Stimulated activated CD4-positive, alpha-beta T cell treated with anti-CD3 and anti-CD28 coated beads, Interleukin-2, amount 100 ng/mL, for 4 hours (primary cell): Measurements from ENCODE around the gene KCNQ4.

ENCODE experiments used
- DNase-seq: peaks from one replicate; pipeline ENCODE4 v3.0.0-alpha.2; 2020; ENCODE audit warnings: low read depth

Gene KCNQ4

GRCh38 chr1:40777224-40777970, 6.2 kb upstream of the KCNQ4 start:
- no peak for DNase-seq

DNA sequence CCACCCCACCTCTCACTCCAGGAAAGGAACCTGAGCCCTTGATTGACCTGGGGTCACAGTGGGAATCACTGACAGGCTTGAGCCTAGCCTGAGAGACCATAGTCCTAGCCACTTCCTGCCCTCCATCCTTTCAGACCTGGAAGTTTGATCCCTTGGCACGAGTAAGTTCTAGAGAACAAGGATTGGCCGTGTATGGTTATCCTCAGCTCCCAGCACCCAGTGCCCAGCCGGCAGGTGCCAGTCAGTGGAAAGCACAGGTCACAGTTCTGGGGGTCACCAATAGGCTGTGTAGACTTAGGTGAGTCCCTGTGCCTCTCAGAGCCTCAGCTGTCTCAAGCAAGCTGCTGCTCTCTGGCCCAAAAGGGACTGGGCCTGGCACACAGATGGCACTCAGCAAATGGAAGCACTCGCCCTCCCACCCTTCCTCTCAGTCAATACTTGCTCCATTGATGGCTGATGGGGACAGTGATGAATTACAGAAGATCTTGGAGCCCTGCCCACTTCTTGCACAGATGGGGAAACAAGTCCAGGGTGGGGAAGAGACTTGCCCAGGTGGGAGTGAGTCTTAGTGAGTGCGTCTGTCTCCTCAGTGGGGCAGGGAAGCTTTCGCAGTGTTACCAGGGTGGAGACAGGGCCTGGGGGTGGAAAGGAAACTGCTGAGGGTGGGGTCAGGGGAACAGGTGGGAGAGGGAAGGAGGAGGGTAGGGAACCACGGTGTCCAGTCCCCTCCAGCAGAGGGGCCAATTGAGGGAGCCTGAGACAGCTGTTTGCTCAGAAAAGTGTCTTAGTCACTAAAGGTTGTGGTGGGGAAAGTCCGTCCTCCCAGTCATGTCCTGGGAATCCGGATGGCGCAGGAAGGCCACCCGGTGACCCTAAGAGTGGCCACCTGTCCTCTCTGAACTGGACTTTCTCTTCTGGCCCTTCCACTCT, 2.6 kb upstream of the KCNQ4 start:
- DNase-seq: no peak

DNA sequence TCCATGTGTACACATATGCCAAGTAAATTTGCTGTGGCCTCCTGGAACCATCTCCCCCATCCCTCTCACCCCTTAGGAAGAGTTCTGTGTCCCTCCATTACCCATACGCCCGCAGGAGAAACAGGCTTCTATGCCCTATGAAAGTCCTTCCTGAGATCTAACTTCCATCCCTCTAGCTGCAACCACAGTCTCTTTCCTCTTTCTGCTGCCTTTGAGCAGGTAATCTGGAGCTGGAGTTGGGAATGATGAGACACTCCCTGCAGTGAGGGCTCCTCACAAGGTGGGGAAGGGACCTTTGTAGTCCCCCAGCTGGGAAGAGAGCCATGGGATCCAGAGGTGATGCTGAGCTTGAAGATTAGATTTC, 2.0 kb upstream of the KCNQ4 start:
- DNase-seq: no peak

DNA sequence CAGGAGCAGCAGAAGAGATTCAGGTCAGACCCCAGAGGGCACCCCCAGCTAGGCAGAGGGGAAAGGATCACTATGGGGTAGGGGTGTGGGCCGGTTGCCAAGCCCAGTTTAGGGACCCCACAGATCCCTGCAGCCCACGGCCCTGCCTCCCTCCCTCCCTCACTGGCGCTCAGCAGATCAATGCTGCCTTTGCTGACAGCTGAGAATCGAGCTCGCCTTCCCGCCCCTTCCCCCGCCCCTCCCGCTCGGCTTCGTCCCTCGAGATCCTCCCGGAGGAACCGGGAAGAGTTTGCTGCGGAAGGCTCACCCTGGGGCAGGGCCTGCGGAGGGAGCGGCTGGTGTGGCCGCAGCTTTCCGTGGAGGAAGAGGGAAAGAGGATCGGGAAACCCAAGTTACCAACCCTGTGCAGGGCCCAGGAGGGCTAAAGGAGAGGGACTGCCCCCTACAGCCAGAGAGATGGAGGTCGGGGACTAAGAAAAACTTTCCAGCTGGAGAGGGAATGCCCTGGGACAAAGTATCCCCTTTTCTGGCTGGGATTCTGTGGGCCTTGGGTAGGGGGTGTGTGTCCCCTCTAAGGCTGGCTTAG, 1.1 kb upstream of the KCNQ4 start:
- no peak for DNase-seq

GRCh38 chr1:40784141-40784770, 669 bp downstream of the KCNQ4 start:
- no peak for DNase-seq

- no peak for DNase-seq
Measured at GRCh38 chr1:40784771-40785151, 1.2 kb downstream of the KCNQ4 start.

GRCh38 chr1:40785446-40785845, 1.9 kb downstream of the KCNQ4 start:
- DNase-seq: no peak

GRCh38 chr1:40786171-40786994, 2.8 kb downstream of the KCNQ4 start:
- no peak for DNase-seq

DNA sequence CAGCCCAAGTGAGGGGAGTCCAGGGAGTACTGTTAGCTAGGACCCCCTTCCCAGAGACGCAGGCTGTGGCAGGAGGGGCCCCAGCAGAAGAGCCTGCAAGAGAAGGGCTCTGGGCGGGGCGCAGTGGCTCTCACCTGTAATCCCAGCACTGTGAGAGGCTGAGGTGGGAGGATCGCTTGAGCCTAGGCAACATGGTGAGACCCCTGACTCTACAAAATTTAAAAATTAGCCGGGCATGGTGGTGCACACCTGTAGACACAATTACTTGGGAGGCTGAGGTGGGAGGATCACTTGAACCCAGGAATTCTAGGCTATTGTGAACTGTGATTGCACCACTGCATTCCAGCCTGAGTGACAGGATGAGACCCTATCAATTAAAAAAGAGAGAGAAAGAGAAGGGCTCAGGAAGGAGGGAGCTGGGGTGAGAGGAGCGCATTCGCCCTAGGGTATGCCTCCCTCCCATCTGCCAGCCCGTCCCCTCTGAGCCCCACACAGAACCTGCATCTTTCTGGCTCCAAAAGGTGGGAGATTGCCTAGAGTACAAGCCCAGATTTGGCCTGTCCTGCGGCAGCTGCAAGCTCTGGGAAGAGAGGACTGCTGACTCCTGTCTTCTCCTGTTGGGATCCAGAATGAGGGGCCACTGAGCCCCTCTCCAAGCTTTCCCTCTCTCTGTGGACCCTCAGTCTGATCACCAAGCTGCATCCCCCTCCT, 3.6 kb downstream of the KCNQ4 start:
- DNase-seq: no peak

- DNase-seq: no peak
Measured at GRCh38 chr1:40787737-40788560, 4.4 kb downstream of the KCNQ4 start.

GRCh38 chr1:40788561-40789341, 5.2 kb downstream of the KCNQ4 start:
- no peak for DNase-seq

DNA sequence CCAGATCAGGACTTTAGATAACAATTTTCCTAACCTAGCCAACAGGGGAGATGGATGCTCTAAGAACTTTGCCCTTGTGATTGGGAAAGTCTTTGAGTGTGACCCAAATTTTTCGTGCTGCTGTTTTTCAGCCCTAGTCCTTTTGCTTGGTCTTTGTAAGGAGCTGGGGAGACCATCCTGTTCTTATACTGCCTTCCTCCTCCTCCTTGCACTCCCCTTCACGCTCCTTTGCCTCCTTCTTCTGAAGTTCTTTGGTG, 5.7 kb downstream of the KCNQ4 start:
- DNase-seq: no peak

GRCh38 chr1:40789661-40790430, 6.3 kb downstream of the KCNQ4 start:
- no peak for DNase-seq

DNA sequence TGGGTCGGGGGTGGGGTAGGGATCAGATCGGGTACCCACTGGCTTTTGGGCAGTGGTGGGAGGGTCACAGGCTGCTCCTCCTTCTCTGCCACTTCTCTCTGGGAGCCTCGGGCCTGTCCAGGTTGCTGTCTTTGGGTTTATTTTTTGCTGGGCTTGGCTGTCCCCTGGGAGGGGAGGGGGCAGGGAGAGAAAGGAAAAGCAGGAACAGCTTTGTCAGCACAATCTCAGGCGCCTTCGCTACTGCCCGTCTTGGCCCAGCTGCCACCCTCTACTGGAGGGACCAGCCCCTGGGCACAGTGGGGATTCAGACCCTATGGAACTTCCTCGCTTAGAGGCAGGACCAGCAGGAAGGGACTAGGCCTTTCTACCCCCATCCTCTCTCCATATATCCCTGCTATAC, 8.4 kb downstream of the KCNQ4 start:
- no peak for DNase-seq

GRCh38 chr1:40793617-40794016, 10.0 kb downstream of the KCNQ4 start:
- no peak for DNase-seq

DNA sequence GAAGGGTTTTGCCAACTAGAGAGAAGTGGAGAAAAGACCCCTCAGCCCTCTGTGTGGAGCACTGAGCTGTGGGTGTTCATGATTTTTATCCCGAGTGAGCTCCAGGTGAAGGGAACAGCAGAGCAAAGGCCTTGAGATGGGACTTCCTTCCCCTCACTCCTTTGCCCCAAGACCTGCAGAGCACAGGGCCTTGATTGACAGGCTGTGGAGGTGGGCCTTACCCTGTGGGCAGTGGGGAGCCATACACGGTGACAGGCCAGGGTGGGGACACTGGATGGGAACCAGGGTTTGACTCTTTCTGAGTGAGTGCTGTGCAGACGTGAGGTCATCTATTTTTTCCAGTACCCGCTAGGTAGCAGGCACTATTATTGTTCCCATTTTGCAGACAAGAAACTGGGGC, 10.5 kb downstream of the KCNQ4 start:
- DNase-seq: no peak

GRCh38 chr1:40794974-40795715, 11.6 kb downstream of the KCNQ4 start:
- no peak for DNase-seq
